H1 (cell line): ENCODE measurements around the gene FHIT.

Experiments used
- CHD2 ChIP-seq: IDR thresholded peaks from 2 replicates; pipeline ENCODE4 v1.6.1; 2012; ENCODE audit warnings: low read length, improper control_type of control experiment
- CREB1 ChIP-seq: IDR thresholded peaks from 2 replicates; pipeline ENCODE4 v1.6.1; 2012; ENCODE audit warnings: inconsistent platforms
- CTCF ChIP-seq, 3 experiments: IDR thresholded peaks; 1 replicate in 2 of 3; 2 replicates in 1 of 3; pipeline versions ENCODE4 v1.5.1 to v1.6.1; 2011; ENCODE audit warnings: low read length in 3 of 3, mild to moderate bottlenecking in 3 of 3, inconsistent platforms in 2 of 3, low read depth in 1 of 3, moderate library complexity in 1 of 3; ENCODE audit not compliant: insufficient read depth in 1 of 3; ENCODE audit errors: control extremely low read depth in 1 of 3
- EP300 ChIP-seq, 2 experiments: IDR thresholded peaks; 1 replicate in 1 of 2; 2 replicates in 1 of 2; pipeline ENCODE4 v1.6.1; 2011 to 2012; ENCODE audit warnings: low read depth in 2 of 2, low read length in 2 of 2, mild to moderate bottlenecking in 2 of 2, borderline replicate concordance in 1 of 2, inconsistent platforms in 1 of 2, moderate library complexity in 1 of 2
- KDM1A ChIP-seq: fragments of 200-600, 300-600 bp; sonication (generic); IDR thresholded peaks from 2 replicates; pipeline ENCODE4 v1.7.1; 2016; ENCODE audit warnings: mild to moderate bottlenecking, low read length, borderline replicate concordance
- MAX ChIP-seq: IDR thresholded peaks from 2 replicates; pipeline ENCODE4 v1.6.1; 2012; ENCODE audit warnings: inconsistent platforms
- POLR2A ChIP-seq, 2 experiments: IDR thresholded peaks; 1 replicate in 1 of 2; 2 replicates in 1 of 2; pipeline ENCODE4 v1.6.1; 2011; ENCODE audit warnings: low read depth in 2 of 2, low read length in 2 of 2, mild to moderate bottlenecking in 2 of 2; ENCODE audit errors: control extremely low read depth in 1 of 2
- POLR2AphosphoS5 ChIP-seq: IDR thresholded peaks from 2 replicates; pipeline ENCODE4 v1.6.1; 2011; ENCODE audit warnings: low read depth, low read length
- RBBP5 ChIP-seq: IDR thresholded peaks from 2 replicates; pipeline ENCODE4 v1.7.1; 2012; ENCODE audit warnings: low read depth, mild to moderate bottlenecking, inconsistent platforms, low read length, moderate library complexity, borderline replicate concordance
- SIN3A ChIP-seq, 2 experiments: IDR thresholded peaks in 1 of 2; conservative IDR thresholded peaks in 1 of 2; 2 replicates each; pipeline ENCODE4 v1.6.1; 2011 to 2012; ENCODE audit warnings: low read length in 2 of 2, improper control_type of control experiment in 1 of 2, low read depth in 1 of 2, mild to moderate bottlenecking in 1 of 2
- YY1 ChIP-seq: IDR thresholded peaks from 2 replicates; pipeline ENCODE4 v1.6.1; 2011; ENCODE audit warnings: low read depth, mild to moderate bottlenecking, low read length
- TF ChIP-seq, protein P1 (sequence below): IDR thresholded peaks from 2 replicates; pipeline ENCODE4 v1.6.1; 2011; ENCODE audit warnings: low read length, improper control_type of control experiment

DNA sequence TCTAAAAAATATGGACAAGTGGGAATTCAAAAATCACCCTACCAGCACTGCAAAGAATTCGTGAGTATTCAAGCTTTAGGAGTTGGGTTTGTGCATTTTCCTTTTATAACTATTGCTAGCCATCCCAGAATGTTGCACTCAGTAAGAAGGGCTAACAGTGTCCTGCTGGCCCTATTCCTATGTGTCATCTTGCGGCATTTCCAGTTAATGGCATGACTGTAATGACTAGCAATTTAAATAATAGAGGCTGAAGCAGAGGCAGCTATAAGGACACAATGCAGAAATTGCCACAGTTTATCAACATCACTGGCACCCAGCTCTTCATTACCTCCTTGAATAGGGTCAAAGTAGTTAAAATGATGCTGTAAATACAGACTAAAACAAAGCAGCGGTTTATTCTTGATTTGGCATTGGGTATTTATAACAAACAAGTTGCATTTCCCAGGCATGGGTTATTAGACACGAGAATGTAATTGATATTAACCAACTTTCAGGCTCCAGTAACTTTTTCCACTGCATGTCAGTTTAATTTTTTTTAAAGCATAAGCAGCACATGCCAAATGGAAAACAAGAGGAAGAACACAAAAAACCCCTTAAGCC is 177.6 kb downstream of the FHIT start:
- TF ChIP-seq EP300 (IDR thresholded peaks at IDR 0.05; ENCODE audit: borderline replicate concordance in 1 of 2, low read depth in 2 of 2, low read length in 2 of 2) (no peak), CTCF (IDR thresholded peaks at IDR 0.05; ENCODE audit: control extremely low read depth in 1 of 3, insufficient read depth in 1 of 3, low read depth in 1 of 3, low read length in 3 of 3) (no peak), YY1 (no peak), SIN3A (conservative IDR thresholded peaks at IDR 0.05 in 1 of 2, IDR thresholded peaks at IDR 0.05 in 1 of 2; ENCODE audit: low read depth in 1 of 2, low read length in 2 of 2) (no peak), MAX (no peak), RBBP5 (no peak), POLR2A (IDR thresholded peaks at IDR 0.05; ENCODE audit: control extremely low read depth in 1 of 2, low read depth in 2 of 2, low read length in 2 of 2) (no peak), KDM1A (no peak), CREB1 (no peak), POLR2AphosphoS5 (no peak), CHD2 (no peak)
- TF ChIP-seq, protein P1, sequence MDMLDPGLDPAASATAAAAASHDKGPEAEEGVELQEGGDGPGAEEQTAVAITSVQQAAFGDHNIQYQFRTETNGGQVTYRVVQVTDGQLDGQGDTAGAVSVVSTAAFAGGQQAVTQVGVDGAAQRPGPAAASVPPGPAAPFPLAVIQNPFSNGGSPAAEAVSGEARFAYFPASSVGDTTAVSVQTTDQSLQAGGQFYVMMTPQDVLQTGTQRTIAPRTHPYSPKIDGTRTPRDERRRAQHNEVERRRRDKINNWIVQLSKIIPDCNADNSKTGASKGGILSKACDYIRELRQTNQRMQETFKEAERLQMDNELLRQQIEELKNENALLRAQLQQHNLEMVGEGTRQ = no peak
